SK-N-SH treated with all-trans-retinoic acid at 6 μM for 48 hours (cell line): Measurements from ENCODE around the gene ZNF274.

Source experiments
- CREB5 ChIP-seq: fragments of 250-450 bp; sonication (Bioruptor Pico); IDR thresholded peaks from 2 replicates; pipeline ENCODE4 v1.5.1; 2020; ENCODE audit warnings: low read depth, mild to moderate bottlenecking, moderate library complexity
- CSRNP3 ChIP-seq: fragments of 250-450 bp; sonication (Bioruptor Pico); IDR thresholded peaks from 2 replicates; pipeline ENCODE4 v1.5.1; 2021; ENCODE audit warnings: mild to moderate bottlenecking, moderate library complexity
- TOX ChIP-seq: fragments of 250-450 bp; sonication (Bioruptor Pico); IDR thresholded peaks from 2 replicates; pipeline ENCODE4 v1.8.0; 2021; ENCODE audit warnings: mild to moderate bottlenecking, moderate library complexity, borderline replicate concordance
- ZC3H10 ChIP-seq: fragments of 250-450 bp; sonication (Bioruptor Pico); IDR thresholded peaks from 2 replicates; pipeline ENCODE4 v1.5.1; 2021; ENCODE audit warnings: mild to moderate bottlenecking, moderate library complexity
- ZNF70 ChIP-seq: fragments of 450-650 bp; formaldehyde crosslinking; IDR thresholded peaks from 2 replicates; pipeline ENCODE4 v1.5.0; 2020; ENCODE audit warnings: mild to moderate bottlenecking, moderate library complexity

- TF ChIP-seq CSRNP3 (CRISPR knock-in tag), result no peak
- TF ChIP-seq CREB5 (CRISPR knock-in tag), result no peak
- TF ChIP-seq ZC3H10 (CRISPR knock-in tag), result no peak
- TF ChIP-seq TOX (CRISPR knock-in tag), result no peak
- TF ChIP-seq ZNF70 (CRISPR knock-in tag), result no peak
Observed at GRCh38 chr19:58150328-58150921, 32.4 kb upstream of the ZNF274 start, which contains the start of gene ZNF329.
